Measurements from ENCODE around the gene IL10RA.

IL10RA gene

GRCh38 chr11:118017111-118017510, 30.9 kb downstream of the IL10RA start:
- DNase-seq = no peak
- Histone ChIP-seq H3K9me2 (replicated peaks; ENCODE audit: insufficient read depth, low read length) (no peaks in the 10 kb centered on the region), H3K4me3 (ENCODE audit: low read length) (no peak overlapping the region), H3K4me2 (ENCODE audit: low read depth, low read length) (no peak overlapping the region), H3F3A (ENCODE audit: insufficient read depth, low read length) (peaks cover 5% of the 10 kb centered on the region; the same call in 1 of the 2 replicates), H3K4me1 (ENCODE audit: low read length) (peaks cover 6% of the 10 kb centered on the region), H3K27me3 (replicated peaks; ENCODE audit: insufficient read depth, low read length) (no peaks in the 10 kb centered on the region), H4K20me1 (ENCODE audit: insufficient read depth, low read length) (no peaks in the 10 kb centered on the region), H3K9ac (ENCODE audit: low read length) (no peak overlapping the region), H3K9me3 (replicated peaks; ENCODE audit: insufficient read depth, low read length) (no peaks in the 10 kb centered on the region), H3K79me2 (ENCODE audit: low read length) (no peaks in the 10 kb centered on the region), H3K27ac (ENCODE audit: low read length) (no peak overlapping the region), H3K36me3 (replicated peaks; ENCODE audit: insufficient read depth, low read length) (no peaks in the 10 kb centered on the region), H2AFZ (ENCODE audit: low read length) (no peak overlapping the region)
- TF ChIP-seq EZH2phosphoT487 (IDR thresholded peaks at IDR 0.05; ENCODE audit: low read length) (no peak), EZH2 (optimal IDR thresholded peaks at IDR 0.05; ENCODE audit: low read depth, low read length) (no peak), CTCF (IDR thresholded peaks at IDR 0.05; ENCODE audit: low read length) (no peak)

- no peaks in the 10 kb centered on the region for H3K27me3 ChIP-seq (replicated peaks; ENCODE audit: insufficient read depth, low read length)
- H3K9ac ChIP-seq (ENCODE audit: low read length) = no peak overlapping the region
- H3K9me3 ChIP-seq (replicated peaks; ENCODE audit: insufficient read depth, low read length) = no peaks in the 10 kb centered on the region
- no peaks in the 10 kb centered on the region for H3K9me2 ChIP-seq (replicated peaks; ENCODE audit: insufficient read depth, low read length)
- no peaks in the 10 kb centered on the region for H3K4me1 ChIP-seq (ENCODE audit: low read length)
- no peak for TF ChIP-seq CTCF (IDR thresholded peaks at IDR 0.05; ENCODE audit: low read length)
- no peak for TF ChIP-seq EZH2phosphoT487 (IDR thresholded peaks at IDR 0.05; ENCODE audit: low read length)
- no peak for TF ChIP-seq EZH2 (optimal IDR thresholded peaks at IDR 0.05; ENCODE audit: low read depth, low read length)
- no peaks in the 10 kb centered on the region for H3K79me2 ChIP-seq (ENCODE audit: low read length)
- H2AFZ ChIP-seq (ENCODE audit: low read length) = no peak overlapping the region
- no peak overlapping the region for H3K27ac ChIP-seq (ENCODE audit: low read length)
- DNase-seq = no peak
- no peak overlapping the region for H3K4me3 ChIP-seq (ENCODE audit: low read length)
- no peaks in the 10 kb centered on the region for H4K20me1 ChIP-seq (ENCODE audit: insufficient read depth, low read length)
- no peaks in the 10 kb centered on the region for H3K36me3 ChIP-seq (replicated peaks; ENCODE audit: insufficient read depth, low read length)
- H3F3A ChIP-seq (ENCODE audit: insufficient read depth, low read length) = no peaks in the 10 kb centered on the region
- H3K4me2 ChIP-seq (ENCODE audit: low read depth, low read length) = no peak overlapping the region
These were observed 31.6 kb downstream of the IL10RA start for GRCh38 chr11:118017631-118018315.

- TF ChIP-seq EZH2phosphoT487 (IDR thresholded peaks at IDR 0.05; ENCODE audit: low read length) (no peak), EZH2 (optimal IDR thresholded peaks at IDR 0.05; ENCODE audit: low read depth, low read length) (no peak), CTCF (IDR thresholded peaks at IDR 0.05; ENCODE audit: low read length) (no peak)
These were observed 32.2 kb downstream of the IL10RA start for GRCh38 chr11:118018401-118018800.

More at GRCh38 chr11:118018401-118018800, 32.2 kb downstream of the IL10RA start:
- Histone ChIP-seq H3K79me2 (ENCODE audit: low read length) (no peaks in the 10 kb centered on the region), H3K36me3 (replicated peaks; ENCODE audit: insufficient read depth, low read length) (no peaks in the 10 kb centered on the region), H2AFZ (ENCODE audit: low read length) (no peak overlapping the region), H3F3A (ENCODE audit: insufficient read depth, low read length) (no peaks in the 10 kb centered on the region), H3K9me2 (replicated peaks; ENCODE audit: insufficient read depth, low read length) (no peaks in the 10 kb centered on the region), H3K9ac (ENCODE audit: low read length) (no peak overlapping the region), H3K4me1 (ENCODE audit: low read length) (no peaks in the 10 kb centered on the region), H4K20me1 (ENCODE audit: insufficient read depth, low read length) (no peaks in the 10 kb centered on the region), H3K9me3 (replicated peaks; ENCODE audit: insufficient read depth, low read length) (no peaks in the 10 kb centered on the region), H3K4me2 (ENCODE audit: low read depth, low read length) (no peak overlapping the region), H3K27ac (ENCODE audit: low read length) (no peak overlapping the region), H3K4me3 (ENCODE audit: low read length) (no peak overlapping the region), H3K27me3 (replicated peaks; ENCODE audit: insufficient read depth, low read length) (no peaks in the 10 kb centered on the region)
- no peak for DNase-seq

Measured in MM.1S (cell line).